Stimulated activated CD4-positive, alpha-beta T cell treated with anti-CD3 and anti-CD28 coated beads, Interleukin-15, amount 100 ng/mL, for 24 hours (primary cell): ENCODE measurements around the gene HPCAL1.
A peak's percentile ranks its signal among the peaks of the same experiment; 100 is the strongest.
"Not testable (repeated sequence)": the region's sequence is repeated elsewhere in the genome, so short reads cannot be mapped to it uniquely, and the experiment has no call there.

Experiments used
- DNase-seq: peaks from one replicate; pipeline ENCODE4 v3.0.0-alpha.2; 2020

HPCAL1 gene

DNA sequence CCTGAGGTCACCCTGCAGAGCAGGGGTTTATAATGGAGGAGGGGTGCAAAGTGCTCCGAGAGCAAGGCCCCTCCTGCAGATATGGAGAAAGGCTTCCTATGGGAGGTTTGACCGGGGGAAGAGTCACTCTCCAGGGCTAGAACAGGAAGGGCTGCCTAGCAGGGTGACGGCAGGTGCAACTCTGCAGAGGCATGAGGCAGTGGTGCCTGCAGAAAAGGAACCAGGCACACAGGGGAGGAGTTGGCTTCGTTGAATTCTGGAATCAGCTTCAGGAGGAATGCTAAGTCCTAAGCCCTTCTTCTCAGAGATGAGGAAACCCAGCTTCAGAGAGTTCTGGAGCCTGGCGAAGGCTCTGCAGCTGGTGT lies 17.5 kb upstream of the HPCAL1 start:
- DNase-seq, result no peak

DNA sequence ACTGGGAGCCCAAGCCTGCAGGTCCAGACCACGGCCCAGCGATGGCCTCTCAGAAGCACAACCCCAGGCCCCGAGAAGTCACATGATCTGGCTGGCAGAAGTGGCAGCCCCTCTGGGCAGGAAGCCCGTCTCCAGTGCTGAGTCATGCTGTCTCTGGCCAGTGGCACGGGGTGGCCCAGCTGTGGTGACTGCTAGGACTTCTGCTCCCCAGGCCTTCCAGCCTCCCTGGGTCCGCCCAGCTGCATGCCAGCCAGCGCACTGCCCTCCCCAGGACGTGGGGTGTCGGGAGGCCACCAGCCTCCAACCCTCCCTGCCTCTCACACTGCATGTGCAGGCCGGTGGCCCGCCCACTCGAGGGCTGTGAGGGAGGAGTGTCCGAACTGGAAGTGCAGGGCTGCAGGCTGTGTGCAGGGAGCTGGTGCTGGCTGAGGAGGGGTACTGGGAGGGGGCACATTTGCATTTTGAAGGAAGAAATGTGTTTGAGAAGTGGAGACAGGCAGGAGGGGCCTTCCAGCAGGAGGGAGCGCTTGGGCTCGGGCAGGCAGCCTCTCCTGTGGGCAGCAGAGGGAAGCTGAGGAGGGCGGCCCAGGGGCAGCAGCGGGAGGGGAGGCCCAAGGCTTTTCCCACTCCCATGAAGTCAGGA lies 17.0 kb upstream of the HPCAL1 start:
- DNase-seq, result no peak

DNA sequence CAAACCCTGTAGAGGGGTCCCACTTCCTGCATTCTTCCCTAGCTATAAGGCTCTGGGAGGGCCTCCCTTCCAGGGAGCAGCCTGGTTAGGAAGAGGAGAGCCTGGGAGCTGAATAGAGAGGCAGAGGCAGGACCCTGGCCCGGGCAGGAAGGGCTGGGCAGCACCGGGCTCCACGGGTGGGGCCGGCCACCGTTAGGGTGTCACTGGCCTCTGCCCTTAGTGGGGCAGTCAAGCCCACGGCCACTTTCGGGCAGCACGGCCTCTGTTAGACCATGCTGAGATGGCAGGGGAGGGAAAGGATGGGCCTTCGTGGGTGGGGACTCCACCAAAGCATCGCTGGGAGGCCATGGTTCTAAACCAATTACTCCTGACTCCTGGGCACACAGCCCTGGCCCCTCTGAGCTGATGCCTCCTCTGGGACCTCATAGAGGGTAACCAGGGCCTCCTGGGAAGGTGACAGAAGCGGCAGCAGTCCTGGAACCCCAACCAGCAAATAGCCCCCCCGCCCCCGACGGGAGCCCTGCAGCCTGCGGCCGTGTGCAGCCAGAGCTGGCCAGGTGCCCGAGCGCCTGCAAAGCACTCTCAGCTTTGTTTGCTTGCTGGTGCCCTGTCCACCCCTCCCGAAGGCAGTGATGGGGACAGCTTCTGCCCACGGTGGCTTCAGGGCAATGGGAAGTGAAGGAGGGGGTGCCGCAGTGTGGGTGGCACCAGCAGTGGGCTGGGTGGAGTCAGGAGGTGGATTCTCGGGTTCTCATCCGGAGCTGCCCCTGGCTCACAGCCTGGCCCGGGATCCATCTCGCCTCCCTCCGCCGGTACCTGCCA lies 16.3 kb upstream of the HPCAL1 start:
- DNase-seq, result no peak

DNA sequence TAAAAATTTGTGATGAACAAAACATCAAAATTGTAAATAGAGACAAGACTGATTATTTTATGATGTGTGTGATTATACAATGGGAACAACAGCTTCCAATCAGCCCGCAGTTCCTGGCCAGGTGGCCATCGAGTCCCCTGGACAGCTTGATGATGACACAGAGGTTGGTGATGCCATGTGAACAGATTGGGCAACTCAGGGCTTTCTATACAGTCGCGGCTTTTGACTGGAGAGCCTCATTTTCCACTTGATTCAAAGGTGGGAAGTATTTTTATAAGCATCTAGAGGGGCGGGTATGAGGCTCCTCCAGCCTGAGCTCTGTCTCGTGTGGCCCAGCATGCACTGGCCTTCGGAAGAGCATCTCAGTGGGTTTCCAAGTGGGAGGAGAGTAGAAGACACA lies 14.9 kb upstream of the HPCAL1 start:
- no peak for DNase-seq

DNA sequence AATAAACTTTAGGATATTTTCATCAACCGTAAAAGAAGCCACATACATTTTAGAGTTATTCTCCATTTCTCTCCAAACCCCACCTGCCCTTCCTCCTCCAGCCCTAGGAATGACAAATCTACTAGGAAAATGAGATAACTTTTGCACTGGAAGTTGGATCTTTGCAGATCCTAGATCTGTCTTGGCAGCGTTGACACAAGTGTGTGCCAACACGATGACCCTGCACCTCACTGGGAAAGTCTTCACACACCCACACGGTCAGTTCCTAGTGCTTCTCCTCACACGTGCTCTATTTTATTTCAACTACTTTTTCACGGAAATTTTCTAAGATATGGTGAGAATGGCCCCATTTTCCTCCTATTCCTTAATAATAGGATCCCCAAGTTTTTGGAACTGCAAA lies 14.1 kb upstream of the HPCAL1 start:
- DNase-seq, result no peak

DNA sequence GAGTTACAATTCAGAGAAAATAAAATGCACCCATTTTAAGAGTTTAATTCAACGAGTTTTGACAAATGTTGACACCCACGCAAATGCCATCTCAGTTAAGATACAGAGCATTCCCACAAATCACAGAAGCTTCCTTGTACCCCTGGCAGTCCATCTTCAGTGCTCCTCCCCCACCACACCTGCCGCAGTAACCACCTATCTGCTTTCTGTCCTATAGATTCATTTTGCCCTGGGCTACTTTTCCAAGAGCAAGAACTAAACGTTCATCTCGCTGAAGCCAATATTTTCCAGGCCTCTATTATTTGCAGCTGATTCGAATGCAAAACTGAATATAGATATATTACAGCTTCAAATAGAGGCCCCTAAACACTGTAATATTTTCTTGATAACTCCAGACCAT lies 13.4 kb upstream of the HPCAL1 start:
- DNase-seq, result no peak

DNA sequence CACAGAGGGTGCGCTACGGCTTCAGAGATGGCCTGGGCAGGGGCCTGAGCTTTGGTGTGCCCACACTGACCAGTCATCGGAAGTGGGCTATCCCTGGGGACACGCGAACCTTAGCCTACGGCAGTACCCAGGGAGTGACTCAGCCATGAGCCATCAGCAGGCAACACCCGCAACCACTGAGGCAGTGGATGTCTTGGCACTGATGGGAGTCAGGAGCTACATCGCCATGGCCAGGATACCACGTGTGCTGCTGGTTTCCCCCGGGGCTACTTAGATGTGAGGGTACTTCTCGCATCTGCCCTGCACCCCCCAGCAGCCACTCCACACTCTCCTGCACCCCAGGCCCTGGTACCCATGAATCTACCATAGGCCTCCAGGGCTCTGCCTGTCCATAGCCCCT lies 12.8 kb upstream of the HPCAL1 start:
- no peak for DNase-seq

DNA sequence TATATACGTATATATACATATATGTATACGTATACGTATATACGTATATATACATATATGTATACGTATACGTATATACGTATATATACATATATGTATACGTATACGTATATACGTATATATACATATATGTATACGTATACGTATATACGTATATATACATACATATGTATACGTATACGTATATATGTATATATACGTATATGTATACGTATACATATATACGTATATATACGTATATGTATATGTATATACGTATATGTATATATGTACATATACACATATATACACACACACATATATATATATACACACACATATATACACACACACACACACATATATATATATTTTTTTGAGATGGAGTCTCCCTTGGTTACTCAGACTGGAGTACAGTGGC lies 11.3 kb upstream of the HPCAL1 start:
- DNase-seq, result not testable (repeated sequence)

DNA sequence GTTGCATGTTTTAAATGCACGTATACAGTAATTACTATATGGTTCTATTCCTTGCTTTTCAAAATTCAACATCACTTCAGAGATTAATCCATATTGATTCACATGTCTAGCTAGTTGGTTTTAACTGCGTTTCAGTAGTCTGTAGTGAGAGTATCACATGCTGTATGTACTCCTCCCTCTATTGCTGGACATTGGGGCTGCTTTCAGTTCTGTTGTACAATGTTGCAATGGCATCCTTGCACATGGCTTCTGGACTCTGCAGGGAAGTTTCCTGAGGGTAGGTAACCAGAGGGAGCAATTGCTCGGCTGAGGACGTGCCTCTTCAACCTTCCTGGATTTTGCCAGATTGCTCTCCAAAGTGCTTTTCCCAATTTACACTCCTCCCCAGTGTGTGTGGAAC lies 10.7 kb upstream of the HPCAL1 start:
- DNase-seq, result no peak

DNA sequence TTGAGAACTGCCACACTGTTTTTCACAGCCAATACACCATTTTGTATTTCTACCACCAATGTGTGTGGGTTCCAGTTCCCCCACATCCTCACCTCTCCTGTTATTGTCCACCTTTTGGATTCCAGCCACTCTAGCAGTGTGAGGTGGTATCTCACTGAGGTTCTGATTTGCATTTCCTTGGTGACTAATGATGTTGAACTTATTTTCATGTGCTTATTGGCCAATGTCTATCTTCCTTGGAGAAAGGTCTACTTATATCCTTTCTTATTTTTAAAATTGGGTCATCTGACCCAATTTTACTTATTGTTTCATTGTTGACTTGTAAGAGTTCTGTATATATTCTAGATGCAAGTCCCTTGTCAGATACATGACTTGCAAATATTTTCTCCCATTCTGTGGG lies 9.1 kb upstream of the HPCAL1 start:
- DNase-seq, result no peak

DNA sequence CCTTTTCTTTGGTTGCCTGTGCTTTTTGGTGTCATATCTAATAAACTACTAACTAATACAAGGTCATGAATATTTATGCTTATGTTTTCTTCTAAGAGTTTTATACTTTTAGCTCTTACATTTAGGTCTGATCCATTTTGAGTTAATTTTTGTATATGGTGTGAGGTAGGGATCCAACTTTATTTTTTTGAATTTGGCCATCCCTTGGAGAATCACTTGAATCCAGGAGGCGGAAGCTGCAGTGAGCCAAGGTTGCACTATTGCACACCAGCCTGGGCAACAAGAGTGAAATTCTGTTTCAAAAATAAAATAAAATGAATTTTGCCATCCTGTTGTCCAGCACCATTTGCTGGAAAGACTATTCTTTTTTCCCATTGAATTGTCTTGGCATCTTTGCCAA lies 8.6 kb upstream of the HPCAL1 start:
- no peak for DNase-seq

DNA sequence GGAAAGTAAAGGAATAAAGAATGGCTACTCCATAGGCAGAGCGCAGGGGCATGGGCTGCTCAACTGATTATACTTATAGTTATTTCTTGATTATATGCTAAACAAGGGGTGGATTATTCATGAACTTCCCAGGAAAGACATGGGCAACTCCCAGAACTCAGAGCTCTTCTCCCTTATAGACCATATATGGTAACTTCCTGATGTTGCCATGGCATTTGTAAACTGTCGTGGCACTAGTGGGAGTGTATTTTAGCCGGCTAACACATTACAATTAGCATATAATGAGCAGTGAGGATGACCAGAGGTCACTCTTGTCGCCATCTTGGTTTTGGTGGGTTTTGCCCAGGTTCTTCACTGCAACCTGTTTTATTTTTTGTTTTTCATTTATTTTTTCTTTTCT lies 7.1 kb upstream of the HPCAL1 start:
- DNase-seq, result not testable (repeated sequence)

DNA sequence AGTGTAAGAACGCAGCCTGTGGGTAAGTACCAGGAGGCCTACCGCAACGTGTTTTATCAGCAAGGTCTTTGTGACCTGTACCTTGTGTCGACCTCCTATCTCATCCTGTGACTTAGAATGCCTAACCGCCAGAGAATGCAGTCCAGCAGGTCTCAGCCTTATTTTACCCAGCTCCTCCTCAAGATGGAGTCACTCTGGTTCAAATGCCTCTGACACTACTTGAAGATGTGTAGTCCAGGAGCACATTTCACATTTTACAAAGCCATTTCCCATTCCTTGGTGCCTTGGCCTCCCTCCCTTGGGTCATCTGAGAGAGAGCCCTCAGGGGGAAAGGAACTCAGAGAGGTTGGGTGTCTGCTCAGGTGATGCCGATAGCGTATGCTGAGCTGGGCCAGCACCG lies 6.6 kb upstream of the HPCAL1 start:
- DNase-seq, result no peak

DNA sequence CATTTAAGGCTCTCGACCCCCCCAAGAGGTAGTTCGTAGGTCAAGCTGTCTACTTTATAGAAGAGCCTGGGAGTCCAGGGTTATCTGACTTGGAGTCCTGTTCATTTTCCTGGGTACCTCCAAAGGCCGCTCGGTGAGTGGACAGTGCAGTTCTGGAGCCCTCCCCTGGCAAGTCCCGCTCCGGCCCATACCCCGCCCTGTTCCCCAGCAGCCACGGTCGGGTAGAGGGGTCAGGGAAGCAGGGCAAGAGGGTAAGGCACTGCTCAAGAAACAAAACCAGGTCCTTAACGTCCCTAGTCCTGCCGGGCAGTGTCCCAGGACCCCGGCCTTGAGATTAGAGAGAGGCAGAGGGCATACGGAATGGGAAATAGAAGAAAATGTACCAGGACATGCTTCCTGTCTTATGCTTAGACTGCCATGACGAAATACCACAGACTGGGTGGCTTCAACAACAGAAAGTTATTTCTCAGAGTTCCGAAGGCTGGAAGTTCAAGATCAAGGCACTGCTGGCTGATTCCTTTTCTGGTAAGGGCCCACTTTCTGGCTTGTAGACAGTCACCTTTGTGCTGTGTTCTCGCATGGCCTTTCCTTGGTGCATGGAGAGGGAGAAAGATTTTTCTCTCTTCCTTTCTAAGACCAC lies 5.4 kb upstream of the HPCAL1 start:
- DNase-seq, result no peak

DNA sequence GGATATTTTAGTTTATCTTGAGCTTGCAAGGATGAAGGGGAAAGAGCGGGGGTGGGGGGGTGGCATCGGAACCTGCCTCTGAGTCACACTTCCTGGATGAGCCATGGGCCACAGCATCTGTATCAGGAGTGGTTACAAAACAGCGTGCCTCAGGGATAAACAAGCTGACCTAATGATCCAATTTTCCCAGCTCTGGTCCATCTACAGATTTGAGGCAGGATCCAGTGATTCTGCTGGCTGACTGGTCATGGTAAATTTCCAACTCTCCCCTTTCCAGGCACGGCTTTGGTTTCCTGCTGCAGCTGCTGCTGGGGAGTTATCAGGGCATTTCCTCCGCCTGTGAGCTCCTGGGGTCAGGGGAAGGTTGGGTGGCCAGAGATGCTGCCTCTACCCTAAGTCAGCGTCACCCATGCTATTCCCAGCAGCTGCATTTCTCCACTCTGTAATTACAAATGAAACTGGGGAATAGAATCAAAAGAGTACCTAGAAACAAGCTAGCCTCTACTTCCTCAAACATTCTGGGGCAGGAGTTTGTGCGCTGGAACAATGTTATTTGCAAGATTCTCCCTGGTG lies 4.7 kb upstream of the HPCAL1 start:
- peak; percentile 70 for DNase-seq

DNA sequence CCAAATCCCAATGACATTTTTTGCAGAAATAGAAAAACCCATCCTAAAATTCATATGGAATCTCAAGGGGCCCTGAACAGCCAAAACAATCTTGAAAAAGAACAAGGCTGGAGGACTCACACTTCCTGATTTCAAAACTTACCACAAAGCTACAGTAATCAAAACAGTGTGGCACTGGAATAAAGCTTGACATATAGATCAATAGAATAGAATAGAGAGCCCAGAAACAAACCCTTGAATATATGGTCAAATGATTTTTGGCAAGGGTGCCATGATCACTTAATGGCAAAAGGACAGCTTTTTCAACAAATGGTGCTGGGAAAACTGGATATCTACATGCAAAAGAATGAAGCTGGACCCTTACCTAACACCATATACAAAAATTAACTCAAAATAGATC lies 3.9 kb upstream of the HPCAL1 start:
- not testable (repeated sequence) for DNase-seq

DNA sequence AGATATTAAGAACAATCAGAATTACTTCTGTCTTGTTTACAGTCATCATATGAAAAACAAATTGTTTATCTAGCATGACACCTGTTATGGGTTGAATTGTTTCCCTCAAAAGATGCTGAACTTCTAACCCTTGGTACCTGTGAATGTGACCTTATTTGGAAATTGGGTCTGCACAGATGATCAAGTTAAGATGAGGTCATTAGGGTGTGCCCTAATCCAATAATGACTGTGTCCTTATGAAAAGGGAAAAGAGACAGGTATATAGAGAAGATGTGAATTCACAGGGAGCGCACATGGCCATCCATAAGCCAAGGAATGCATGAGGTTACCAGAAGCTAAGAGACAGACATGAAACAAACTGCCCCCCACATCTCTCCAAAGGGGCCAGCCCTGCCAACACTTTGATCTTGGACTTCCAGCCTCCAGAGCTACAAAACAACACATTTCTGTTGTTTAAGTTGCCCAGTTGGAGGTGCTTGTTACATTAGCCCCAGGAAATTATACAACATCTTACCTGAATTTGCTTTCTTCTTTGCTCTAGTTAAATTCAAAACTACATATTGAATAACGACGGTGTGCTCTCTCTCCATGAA lies 2.3 kb upstream of the HPCAL1 start:
- DNase-seq, result no peak

DNA sequence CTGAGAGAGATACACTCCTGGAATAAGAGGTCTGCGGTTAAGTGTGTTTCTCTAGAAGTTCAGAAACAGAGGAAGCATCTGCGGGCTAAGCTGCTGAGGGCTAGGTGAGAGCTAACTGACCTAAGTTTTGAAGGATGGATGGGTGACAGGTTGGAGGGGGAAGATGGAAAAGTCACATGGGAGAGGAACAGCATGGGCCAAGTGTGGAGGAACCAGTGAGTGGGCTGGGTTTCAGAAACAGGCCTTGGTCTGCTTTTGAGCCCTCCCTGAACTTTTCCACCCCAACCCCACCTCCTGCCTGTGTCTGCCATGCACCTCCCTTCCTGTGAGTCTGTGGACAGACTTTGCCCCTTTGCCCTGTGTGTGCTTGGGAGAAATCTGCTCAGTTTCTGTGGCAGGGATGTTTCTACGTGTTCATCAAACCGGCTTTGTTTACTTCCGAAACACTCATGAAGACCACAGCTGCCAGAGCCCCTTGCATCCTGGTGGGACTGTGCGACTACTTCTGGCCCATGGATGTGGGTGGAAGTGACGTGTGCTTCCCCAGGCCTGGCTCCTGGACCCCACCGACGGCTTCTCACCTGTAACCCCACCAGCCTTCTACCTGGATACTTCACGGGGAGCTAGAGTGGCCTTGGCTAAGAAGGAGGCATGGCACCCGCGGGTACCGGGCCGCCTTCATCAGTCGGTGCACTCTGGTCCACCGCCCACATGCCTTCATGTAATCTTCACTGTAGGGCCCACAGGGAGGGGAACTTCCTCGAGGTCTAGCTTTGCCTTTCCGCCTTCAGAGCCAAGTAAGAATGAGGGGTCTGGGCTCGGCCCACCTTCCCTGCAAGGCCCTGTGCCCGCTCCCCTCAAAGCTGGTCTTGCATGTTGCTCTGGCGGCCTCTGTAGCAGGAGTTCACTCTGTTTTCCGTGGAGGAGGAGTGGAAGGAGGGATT lies 1.4 kb upstream of the HPCAL1 start:
- DNase-seq, result peak; percentile 40

DNA sequence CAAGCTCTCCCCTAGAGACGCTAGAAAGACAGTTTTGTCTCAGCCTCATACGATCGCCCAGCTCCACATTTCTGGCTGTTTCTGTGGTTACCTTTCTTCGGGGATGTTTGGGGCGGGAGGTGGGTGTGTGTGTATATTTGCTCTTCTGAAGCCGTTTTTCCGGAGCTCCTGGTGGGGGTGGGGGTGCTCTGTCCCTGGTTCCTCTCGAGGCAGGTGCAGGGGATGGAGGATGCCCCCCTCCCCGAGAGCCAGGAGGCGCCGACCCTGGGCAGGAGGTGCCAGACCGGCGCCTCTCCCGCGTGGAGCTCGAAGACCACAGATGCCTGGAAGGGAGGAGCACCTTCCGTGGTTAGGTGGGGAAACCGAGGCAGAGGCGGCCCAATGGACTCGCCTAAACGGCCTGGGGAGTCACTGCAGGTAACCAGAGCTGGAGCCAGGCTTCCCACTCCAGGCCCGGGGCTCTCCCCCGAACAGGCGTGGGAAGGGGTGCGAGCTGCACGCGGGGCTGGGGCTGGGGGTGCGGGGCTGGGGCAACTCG lies 694 bp upstream of the HPCAL1 start:
- DNase-seq, result peak; percentile 40

DNA sequence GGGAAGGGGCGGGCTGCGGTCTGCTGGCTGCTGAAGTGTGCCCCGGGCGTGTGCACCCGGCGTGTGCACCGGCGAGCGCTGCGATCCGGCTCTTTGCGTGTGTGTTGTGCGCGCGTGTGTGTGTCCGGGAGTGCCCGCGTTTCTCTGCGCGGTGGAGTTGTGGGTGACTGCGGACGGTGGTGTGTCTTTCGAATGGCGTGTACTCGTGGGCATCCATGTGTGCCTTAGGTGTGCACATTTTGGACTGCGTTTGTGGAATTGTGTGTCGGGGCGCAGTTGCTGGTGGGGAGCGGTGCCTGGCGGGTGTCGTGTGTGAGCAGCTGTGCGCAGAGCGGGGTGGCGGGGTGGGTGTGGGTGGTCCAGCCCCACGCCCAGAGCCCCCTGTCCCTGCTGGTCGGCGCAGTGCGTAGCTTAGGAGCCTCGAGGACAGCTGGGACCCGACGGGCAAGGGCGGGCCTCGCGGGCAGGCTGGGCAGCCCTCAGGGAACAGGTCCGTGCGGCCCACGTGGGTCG lies 533 bp downstream of the HPCAL1 start:
- DNase-seq, result peak; percentile 52

DNA sequence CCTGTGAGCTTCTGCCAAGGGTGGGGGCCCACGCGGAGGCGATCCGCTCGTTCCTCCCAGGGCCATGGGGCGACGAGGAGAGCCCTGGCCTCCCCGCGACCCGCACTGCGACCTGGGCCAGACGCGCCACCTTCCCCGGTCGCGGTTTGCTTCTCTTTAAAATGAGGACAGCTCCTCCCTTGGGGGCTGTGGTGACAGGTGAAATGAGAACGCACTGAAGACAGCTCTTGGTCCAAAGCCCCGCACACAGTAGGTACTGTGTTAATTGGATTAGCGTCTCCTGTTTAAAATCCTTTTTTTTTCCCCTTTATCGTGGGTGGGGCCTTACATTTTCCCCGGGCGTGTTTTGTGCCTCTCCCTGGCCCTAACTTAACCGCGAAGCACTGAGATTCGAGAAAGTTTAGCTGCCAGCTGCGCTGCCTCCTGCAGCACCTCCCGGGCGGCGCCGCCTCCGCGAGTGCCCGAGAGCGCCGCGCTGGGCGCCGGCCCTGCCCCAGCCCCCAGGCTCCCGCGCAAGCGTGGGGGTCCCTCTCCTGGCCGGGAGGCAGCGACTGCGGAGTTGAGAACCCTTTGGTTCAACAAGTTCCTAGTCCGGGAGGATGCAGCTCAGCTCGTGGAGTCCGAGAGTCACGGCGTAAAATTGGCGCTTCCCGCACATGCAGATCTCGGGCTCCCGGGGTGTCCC lies 1.1 kb downstream of the HPCAL1 start:
- DNase-seq, result peak; percentile 62
